ENCODE results near the gene ZCCHC4. TPM values are rescaled to one million over a fixed set of nuclear protein-coding genes. Genes with fewer than 3 reads are reported as not detected.
A peak's percentile ranks its signal among the peaks of the same experiment; 100 is the strongest.
"Not testable (repeated sequence)": the region's sequence is repeated elsewhere in the genome, so short reads cannot be mapped to it uniquely, and the experiment has no call there.

The ZCCHC4 gene
- polyA plus RNA-seq, 6 donors from 2014 or later: 7.0 to 14.3 (median 10.3) TPM; not detected in 1

GRCh38 chr4:25368315-25368714, 55.7 kb downstream of the ZCCHC4 start:
- Mint-ChIP-seq H3K4me1 (no peaks in the 10 kb centered on the region), H3K9me3 (no peaks in the 10 kb centered on the region), H3K36me3 (no peaks in the 10 kb centered on the region), H3K27ac (no peak overlapping the region), H3K27me3 (no peaks in the 10 kb centered on the region), H3K4me3 (no peak overlapping the region)
- ATAC-seq (ENCODE audit: low read depth in 2 of 2): no peak
- no peak for DNase-seq

- Mint-ChIP-seq H3K4me1 (no peaks in the 10 kb centered on the region), H3K4me3 (peak overlapping the region in 1 of 8 donors; percentile 20), H3K27ac (no peak overlapping the region), H3K36me3 (no peaks in the 10 kb centered on the region), H3K27me3 (no peaks in the 10 kb centered on the region), H3K9me3 (no peaks in the 10 kb centered on the region)
- DNase-seq: no peak
- no peak for ATAC-seq (ENCODE audit: low read depth in 2 of 2)
Measured at GRCh38 chr4:25370242-25370641, 57.7 kb downstream of the ZCCHC4 start.

GRCh38 chr4:25372549-25372948, 60.0 kb downstream of the ZCCHC4 start:
- not testable (repeated sequence) for H3K4me1 Mint-ChIP-seq; H3K27me3 Mint-ChIP-seq; H3K36me3 Mint-ChIP-seq; DNase-seq; H3K4me3 Mint-ChIP-seq; ATAC-seq (ENCODE audit: low read depth in 2 of 2); H3K9me3 Mint-ChIP-seq
- peak overlapping the region in 1 of 6 donors; percentile 44 for H3K27ac Mint-ChIP-seq

GRCh38 chr4:25376754-25377571, 64.4 kb downstream of the ZCCHC4 start, which contains the start of gene ANAPC4:
TSS of gene ANAPC4 (plus strand) at chr4:25377263. CDS start at chr4:25377428, 165 bp downstream.
- DNase-seq (peak; percentile 91), ATAC-seq (ENCODE audit: low read depth in 2 of 2) (peak; percentile 95)
- Mint-ChIP-seq H3K4me3 (peak within 1 kb of the TSS in 2 of 8 donors; percentile 94 to 96), H3K36me3 (peaks cover under 1 to 6% of the 10 kb centered on the region in 2 donors), H3K4me1 (peaks cover 8 to 12% (median 8%) of the 10 kb centered on the region in 3 donors), H3K27ac (peak within 1 kb of the TSS in 5 of 6 donors; percentile 44 to 86 (median 78)), H3K27me3 (no peaks in the 10 kb centered on the region), H3K9me3 (no peaks in the 10 kb centered on the region)

GRCh38 chr4:25377572-25378436, 65.2 kb downstream of the ZCCHC4 start:
- Mint-ChIP-seq H3K4me1 (peaks cover 8 to 12% (median 8%) of the 10 kb centered on the region in 3 donors), H3K36me3 (peaks cover 6 to 7% of the 10 kb centered on the region in 2 donors), H3K9me3 (no peaks in the 10 kb centered on the region), H3K27me3 (no peaks in the 10 kb centered on the region), H3K4me3 (peak overlapping the region in 2 of 8 donors; percentile 94 to 96), H3K27ac (peak overlapping the region in 4 of 6 donors; percentile 66 to 86 (median 80))
- no peak for DNase-seq
- peak in 1 of 2 donors; percentile 0 for ATAC-seq (ENCODE audit: low read depth in 2 of 2)

- Mint-ChIP-seq H3K9me3 (no peaks in the 10 kb centered on the region), H3K27ac (no peak overlapping the region), H3K4me1 (peaks cover 8 to 12% (median 8%) of the 10 kb centered on the region in 3 donors), H3K4me3 (no peak overlapping the region), H3K36me3 (peaks cover 6 to 7% of the 10 kb centered on the region in 2 donors), H3K27me3 (no peaks in the 10 kb centered on the region)
- DNase-seq: no peak
- no peak for ATAC-seq (ENCODE audit: low read depth in 2 of 2)
Measured at GRCh38 chr4:25378437-25378743, 65.8 kb downstream of the ZCCHC4 start.

- peaks cover 13 to 15% of the 10 kb centered on the region in 2 donors for H3K36me3 Mint-ChIP-seq
- ATAC-seq (ENCODE audit: low read depth in 2 of 2): no peak
- peaks cover 8 to 12% (median 8%) of the 10 kb centered on the region in 3 donors for H3K4me1 Mint-ChIP-seq
- H3K9me3 Mint-ChIP-seq: no peaks in the 10 kb centered on the region
- no peaks in the 10 kb centered on the region for H3K27me3 Mint-ChIP-seq
- DNase-seq: no peak
- H3K4me3 Mint-ChIP-seq: no peak overlapping the region
- no peak overlapping the region for H3K27ac Mint-ChIP-seq
Measured at GRCh38 chr4:25379591-25379990, 67.0 kb downstream of the ZCCHC4 start.

DNA sequence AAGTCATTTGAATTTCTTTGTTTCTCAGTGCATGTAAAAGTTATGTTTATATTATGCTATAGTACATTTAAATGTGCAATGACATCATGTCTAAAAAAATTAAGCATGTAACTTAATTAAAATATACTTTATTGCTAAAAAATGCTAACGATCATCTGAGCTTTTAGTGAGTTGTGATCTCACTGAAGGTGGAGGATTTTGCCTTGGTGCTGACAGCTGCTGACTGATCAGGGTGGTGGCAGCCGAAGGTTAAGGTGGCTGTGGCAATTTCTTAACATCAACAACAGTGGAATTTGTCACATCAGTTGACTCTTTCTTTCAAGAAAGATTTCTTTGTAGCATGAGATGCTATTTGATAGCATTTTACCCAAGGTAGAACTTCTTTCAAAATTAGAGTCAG, 71.1 kb downstream of the ZCCHC4 start:
- peaks cover 21 to 22% of the 10 kb centered on the region in 2 donors for H3K36me3 Mint-ChIP-seq
- no peaks in the 10 kb centered on the region for H3K9me3 Mint-ChIP-seq

DNA sequence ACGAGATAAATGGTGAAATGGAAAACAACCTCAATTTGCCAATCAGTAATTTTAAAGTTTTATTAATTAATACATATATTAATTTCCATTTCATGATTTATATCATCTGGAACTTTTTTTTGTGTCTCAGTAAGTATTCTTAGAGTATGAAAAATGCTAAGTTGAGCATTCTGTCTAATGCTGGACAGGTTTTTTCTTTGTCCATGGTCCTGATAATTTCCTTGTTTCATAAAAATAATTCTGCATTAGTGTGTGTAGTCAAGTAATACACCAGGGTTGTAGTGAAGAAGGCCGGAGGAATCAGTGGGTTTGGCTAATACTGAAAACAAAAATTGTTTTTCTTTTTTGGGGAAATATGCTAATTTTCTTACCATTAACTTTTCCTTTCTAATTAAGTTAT, 74.4 kb downstream of the ZCCHC4 start:
- Mint-ChIP-seq H3K4me1 (no peaks in the 10 kb centered on the region), H3K4me3 (no peak overlapping the region), H3K27me3 (no peaks in the 10 kb centered on the region), H3K27ac (no peak overlapping the region), H3K9me3 (no peaks in the 10 kb centered on the region), H3K36me3 (peaks cover 21 to 24% of the 10 kb centered on the region in 2 donors)
- no peak for ATAC-seq (ENCODE audit: low read depth in 2 of 2)
- DNase-seq: no peak

More for the DNA sequence above, 71.1 kb downstream of the ZCCHC4 start:
- no peak for ATAC-seq (ENCODE audit: low read depth in 2 of 2)
- H3K4me3 Mint-ChIP-seq: no peak overlapping the region
- no peaks in the 10 kb centered on the region for H3K27me3 Mint-ChIP-seq
- no peak for DNase-seq
- H3K27ac Mint-ChIP-seq: no peak overlapping the region
- peaks cover 0 to 4% (median 0%) of the 10 kb centered on the region in 3 donors for H3K4me1 Mint-ChIP-seq

GRCh38 chr4:25397305-25397704, 84.7 kb downstream of the ZCCHC4 start:
- H3K9me3 Mint-ChIP-seq: peaks cover 4 to 7% (median 5%) of the 10 kb centered on the region in 7 donors
- no peak overlapping the region for H3K27ac Mint-ChIP-seq
- H3K27me3 Mint-ChIP-seq: no peaks in the 10 kb centered on the region
- ATAC-seq (ENCODE audit: low read depth in 2 of 2) (no peak), DNase-seq (no peak)
- peaks cover 55 to 66% of the 10 kb centered on the region in 2 donors for H3K36me3 Mint-ChIP-seq
- H3K4me3 Mint-ChIP-seq: no peak overlapping the region
- peaks cover 0 to 7% (median 7%) of the 10 kb centered on the region in 3 donors for H3K4me1 Mint-ChIP-seq

- no peak overlapping the region for H3K4me3 Mint-ChIP-seq
- H3K36me3 Mint-ChIP-seq: peaks cover 55 to 65% of the 10 kb centered on the region in 2 donors
- H3K9me3 Mint-ChIP-seq: peaks cover 4 to 7% (median 5%) of the 10 kb centered on the region in 7 donors
- no peak overlapping the region for H3K27ac Mint-ChIP-seq
- DNase-seq: no peak
- peaks cover 0 to 7% (median 7%) of the 10 kb centered on the region in 3 donors for H3K4me1 Mint-ChIP-seq
- ATAC-seq (ENCODE audit: low read depth in 2 of 2): no peak
- no peaks in the 10 kb centered on the region for H3K27me3 Mint-ChIP-seq
Measured at GRCh38 chr4:25399510-25399909, 86.9 kb downstream of the ZCCHC4 start.

- peaks cover 57 to 62% of the 10 kb centered on the region in 2 donors for H3K36me3 Mint-ChIP-seq
- H3K27ac Mint-ChIP-seq: no peak overlapping the region
- H3K4me1 Mint-ChIP-seq: peaks cover 0 to 7% (median 7%) of the 10 kb centered on the region in 3 donors
- no peak overlapping the region for H3K4me3 Mint-ChIP-seq
- no peak for DNase-seq
- H3K9me3 Mint-ChIP-seq: peaks cover 4 to 7% (median 5%) of the 10 kb centered on the region in 7 donors
- no peaks in the 10 kb centered on the region for H3K27me3 Mint-ChIP-seq
- no peak for ATAC-seq (ENCODE audit: low read depth in 2 of 2)
Measured at GRCh38 chr4:25401066-25401465, 88.5 kb downstream of the ZCCHC4 start.

GRCh38 chr4:25402521-25402920, 89.9 kb downstream of the ZCCHC4 start:
- ATAC-seq (ENCODE audit: low read depth in 2 of 2) (no peak), DNase-seq (no peak)
- Mint-ChIP-seq H3K36me3 (peaks cover 42 to 48% of the 10 kb centered on the region in 2 donors), H3K27me3 (no peaks in the 10 kb centered on the region), H3K27ac (no peak overlapping the region), H3K4me3 (no peak overlapping the region), H3K9me3 (peaks cover 0 to 2% (median 0%) of the 10 kb centered on the region in 7 donors), H3K4me1 (peaks cover 0 to 7% (median 4%) of the 10 kb centered on the region in 3 donors)

Data from naive B cell (primary cell).